ENCODE measurements around the gene CHST11.

CHST11 gene

GRCh38 chr12:104585448-104586055 lies 128.8 kb downstream of the CHST11 start:
- no peak for DNase-seq (ENCODE audit: low read depth)

GRCh38 chr12:104586351-104586919 lies 129.7 kb downstream of the CHST11 start:
- no peak for DNase-seq (ENCODE audit: low read depth)

- no peak for DNase-seq (ENCODE audit: low read depth)
These were observed 131.5 kb downstream of the CHST11 start for GRCh38 chr12:104588047-104588920.

- no peak for DNase-seq (ENCODE audit: low read depth)
These were observed 132.3 kb downstream of the CHST11 start for GRCh38 chr12:104588921-104589590.

- DNase-seq (ENCODE audit: low read depth): no peak
These were observed 133.3 kb downstream of the CHST11 start for GRCh38 chr12:104590022-104590421.

GRCh38 chr12:104591257-104591885 lies 134.6 kb downstream of the CHST11 start:
- DNase-seq (ENCODE audit: low read depth): no peak

- DNase-seq (ENCODE audit: low read depth): no peak
These were observed 136.7 kb downstream of the CHST11 start for GRCh38 chr12:104593482-104593881.

GRCh38 chr12:104596134-104596799 lies 139.5 kb downstream of the CHST11 start:
- DNase-seq (ENCODE audit: low read depth): no peak

GRCh38 chr12:104596898-104597843 lies 140.4 kb downstream of the CHST11 start:
- DNase-seq (ENCODE audit: low read depth): no peak

GRCh38 chr12:104598342-104599271 lies 141.9 kb downstream of the CHST11 start:
- no peak for DNase-seq (ENCODE audit: low read depth)

GRCh38 chr12:104599272-104600035 lies 142.7 kb downstream of the CHST11 start:
- DNase-seq (ENCODE audit: low read depth): no peak

GRCh38 chr12:104600036-104600712 lies 143.4 kb downstream of the CHST11 start:
- DNase-seq (ENCODE audit: low read depth): no peak

GRCh38 chr12:104600790-104601739 lies 144.3 kb downstream of the CHST11 start:
- DNase-seq (ENCODE audit: low read depth): no peak

GRCh38 chr12:104602406-104602805 lies 145.7 kb downstream of the CHST11 start:
- no peak for DNase-seq (ENCODE audit: low read depth)

GRCh38 chr12:104602896-104603295 lies 146.1 kb downstream of the CHST11 start:
- DNase-seq (ENCODE audit: low read depth): no peak

GRCh38 chr12:104603545-104603973 lies 146.8 kb downstream of the CHST11 start:
- DNase-seq (ENCODE audit: low read depth): no peak

Measured in T-helper 22 cell (primary cell).